Measurements from ENCODE around the gene CD300C.
A peak's percentile ranks its signal among the peaks of the same experiment; 100 is the strongest.

CD300C gene

DNA sequence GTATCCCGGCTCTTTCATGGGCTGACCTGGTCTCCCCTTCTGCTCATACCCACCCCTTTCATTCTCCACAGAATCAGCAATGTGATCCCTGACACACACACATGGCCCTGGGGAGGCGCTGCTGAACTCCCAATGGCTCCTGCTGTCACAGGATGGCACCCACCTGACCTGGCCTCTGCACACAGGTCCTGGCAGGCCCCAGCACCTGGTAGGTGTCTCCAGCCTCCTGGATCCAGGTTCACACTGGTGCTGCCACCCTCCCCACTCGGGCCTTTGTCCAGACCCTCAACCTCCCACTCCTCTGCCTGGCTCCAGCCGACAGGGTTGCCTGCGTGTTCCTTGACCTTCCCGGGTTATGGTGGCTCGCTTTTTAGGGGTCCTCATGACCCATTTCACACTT lies 1.3 kb upstream of the CD300C start:
- Mint-ChIP-seq H3K4me1 (peaks cover 34% of the 10 kb centered on the region), H3K36me3 (ENCODE audit: low read depth) (no peaks in the 10 kb centered on the region), H3K27me3 (ENCODE audit: low read depth, poor library complexity) (peaks cover 23% of the 10 kb centered on the region), H3K9me3 (no peaks in the 10 kb centered on the region), H3K27ac (peak overlapping the region; percentile 4), H3K4me3 (no peak overlapping the region)
- no peak for DNase-seq
- TF ChIP-seq CTCF (IDR thresholded peaks at IDR 0.05): no peak

DNA sequence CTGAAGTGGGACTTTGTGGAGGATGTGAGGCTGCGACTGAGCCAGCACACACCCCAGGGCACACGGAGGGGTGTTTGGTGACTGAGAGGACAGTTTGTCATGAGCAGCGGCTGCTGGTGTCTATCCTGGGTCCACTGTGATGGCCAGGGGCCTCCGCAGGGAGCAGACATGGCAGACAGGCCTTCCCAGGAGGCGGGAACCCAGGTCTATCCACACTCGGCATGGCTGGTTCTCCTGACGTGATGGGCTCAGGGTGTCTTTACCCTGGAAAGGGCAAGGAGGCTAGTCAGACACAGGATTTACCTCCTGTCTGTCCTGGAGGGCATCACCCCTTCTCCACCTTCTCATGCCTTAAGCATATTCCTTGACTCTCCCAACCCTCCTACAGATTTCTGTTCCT lies 671 bp upstream of the CD300C start:
- no peak for TF ChIP-seq CTCF (IDR thresholded peaks at IDR 0.05)
- Mint-ChIP-seq H3K27me3 (ENCODE audit: low read depth, poor library complexity) (peaks cover 19% of the 10 kb centered on the region), H3K27ac (no peak overlapping the region), H3K4me3 (no peak overlapping the region), H3K36me3 (ENCODE audit: low read depth) (no peaks in the 10 kb centered on the region), H3K9me3 (no peaks in the 10 kb centered on the region), H3K4me1 (peaks cover 27% of the 10 kb centered on the region)
- no peak for DNase-seq

DNA sequence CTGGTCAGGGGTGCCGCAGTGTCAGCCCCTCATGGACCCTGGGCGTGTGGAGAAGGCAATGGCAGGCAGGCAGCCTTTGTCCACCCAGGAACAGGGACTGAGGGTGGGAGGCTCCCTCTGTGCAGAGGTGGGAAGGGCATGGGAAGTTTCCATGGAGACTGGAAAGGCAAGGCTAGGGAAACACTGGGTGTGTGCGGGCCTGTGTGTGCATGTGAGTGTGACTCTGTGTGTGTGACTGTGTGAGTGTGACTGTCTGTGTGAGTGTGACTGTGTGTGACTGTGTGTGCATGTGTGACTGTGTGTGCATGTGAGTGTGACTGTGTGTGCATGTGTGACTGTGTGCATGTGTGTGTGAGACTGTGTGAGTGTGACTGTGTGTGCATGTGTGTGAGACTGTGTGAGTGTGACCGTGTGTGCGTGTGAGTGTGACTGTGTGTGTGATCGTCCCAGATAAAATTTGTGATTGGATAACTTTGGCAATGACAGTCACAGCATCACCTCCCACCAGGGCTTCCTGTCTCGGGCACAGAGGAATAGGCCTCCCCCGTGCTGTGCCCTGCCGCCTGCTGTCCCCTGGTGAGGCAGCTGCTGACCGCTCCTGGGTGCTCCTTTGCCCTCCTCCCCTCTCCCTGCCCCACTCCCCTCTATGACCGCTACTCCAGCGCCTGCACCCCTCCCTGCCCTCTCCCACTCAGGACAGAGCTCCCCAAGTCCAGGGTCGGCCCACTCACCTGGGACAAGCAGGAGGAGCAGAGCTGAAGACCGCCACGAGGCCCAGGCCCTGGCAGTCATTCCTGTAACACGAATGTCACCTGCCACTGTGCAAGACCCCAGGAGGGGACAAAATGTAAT lies 698 bp downstream of the CD300C start:
- H3K27ac Mint-ChIP-seq: no peak overlapping the region
- no peaks in the 10 kb centered on the region for H3K9me3 Mint-ChIP-seq
- TF ChIP-seq CTCF (IDR thresholded peaks at IDR 0.05): no peak
- peaks cover 25% of the 10 kb centered on the region for H3K27me3 Mint-ChIP-seq (ENCODE audit: low read depth, poor library complexity)
- H3K4me1 Mint-ChIP-seq: peaks cover 14% of the 10 kb centered on the region
- H3K36me3 Mint-ChIP-seq (ENCODE audit: low read depth): no peaks in the 10 kb centered on the region
- no peak overlapping the region for H3K4me3 Mint-ChIP-seq
- DNase-seq: no peak

GRCh38 chr17:74543891-74544760 lies 1.8 kb downstream of the CD300C start:
- H3K27ac Mint-ChIP-seq: no peak overlapping the region
- TF ChIP-seq CTCF (IDR thresholded peaks at IDR 0.05): no peak

DNA sequence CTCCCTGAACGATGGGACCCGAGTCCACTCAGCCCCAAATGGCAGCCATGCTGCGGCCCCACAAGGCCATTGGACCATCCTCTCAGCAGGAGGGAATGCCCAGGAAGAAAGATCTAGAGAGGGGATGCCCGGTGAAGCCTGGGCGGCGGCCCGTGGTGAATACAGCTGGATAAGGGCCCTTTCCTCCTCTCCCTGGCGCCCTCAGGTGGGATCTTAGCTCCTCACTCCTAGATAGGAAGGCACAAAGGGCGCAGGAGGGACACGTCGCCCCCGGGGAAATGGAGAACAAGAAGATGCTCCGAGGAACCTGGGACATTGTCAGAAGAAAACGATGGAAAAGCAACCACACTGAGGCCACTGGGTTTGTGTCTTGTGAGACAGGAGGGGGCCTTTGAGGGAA lies 2.5 kb downstream of the CD300C start:
- no peak for DNase-seq
- H3K27me3 Mint-ChIP-seq (ENCODE audit: low read depth, poor library complexity): peaks cover 39% of the 10 kb centered on the region
- TF ChIP-seq CTCF (IDR thresholded peaks at IDR 0.05): no peak
- no peaks in the 10 kb centered on the region for H3K36me3 Mint-ChIP-seq (ENCODE audit: low read depth)
- H3K9me3 Mint-ChIP-seq: no peaks in the 10 kb centered on the region
- peaks cover 10% of the 10 kb centered on the region for H3K4me1 Mint-ChIP-seq
- no peak overlapping the region for H3K4me3 Mint-ChIP-seq
- no peak overlapping the region for H3K27ac Mint-ChIP-seq

More at GRCh38 chr17:74543891-74544760, 1.8 kb downstream of the CD300C start:
- Mint-ChIP-seq H3K36me3 (ENCODE audit: low read depth) (no peaks in the 10 kb centered on the region), H3K4me1 (peaks cover 10% of the 10 kb centered on the region), H3K27me3 (ENCODE audit: low read depth, poor library complexity) (peaks cover 33% of the 10 kb centered on the region), H3K9me3 (no peaks in the 10 kb centered on the region), H3K4me3 (no peak overlapping the region)
- DNase-seq: no peak
